DMS 273 (cell line): ENCODE results near the gene GSTA3.
"Not testable (repeated sequence)": the region's sequence is repeated elsewhere in the genome, so short reads cannot be mapped to it uniquely, and the experiment has no call there.

Source experiments
- DNase-seq: peaks from one replicate; lab custom pipeline; 2025; ENCODE audit not compliant: unreplicated experiment; lab: John Stamatoyannopoulos, UW

The GSTA3 gene

GRCh38 chr6:52914516-52914915 is 5.0 kb upstream of the GSTA3 start:
- DNase-seq: no peak

- no peak for DNase-seq
Measured at GRCh38 chr6:52910091-52910490, 593 bp upstream of the GSTA3 start.

- no peak for DNase-seq
Measured at GRCh38 chr6:52909131-52909530, 367 bp downstream of the GSTA3 start.

- DNase-seq: no peak
Measured at GRCh38 chr6:52908526-52908925, 972 bp downstream of the GSTA3 start.

- DNase-seq: peak; percentile 25
Measured at GRCh38 chr6:52904562-52905279, 4.8 kb downstream of the GSTA3 start.

GRCh38 chr6:52900536-52900935 is 9.0 kb downstream of the GSTA3 start:
- DNase-seq: no peak

- DNase-seq: not testable (repeated sequence)
Measured at GRCh38 chr6:52895790-52896189, 13.7 kb downstream of the GSTA3 start.

- DNase-seq: no peak
Measured at GRCh38 chr6:52894285-52894684, 15.2 kb downstream of the GSTA3 start.

- no peak for DNase-seq
Measured at GRCh38 chr6:52893803-52894202, 15.7 kb downstream of the GSTA3 start.

GRCh38 chr6:52893221-52893620 is 16.3 kb downstream of the GSTA3 start:
- DNase-seq: no peak

GRCh38 chr6:52890018-52890417 is 19.5 kb downstream of the GSTA3 start:
- no peak for DNase-seq

GRCh38 chr6:52887910-52888524 is 21.5 kb downstream of the GSTA3 start:
- DNase-seq: no peak

GRCh38 chr6:52881996-52882841 is 27.3 kb downstream of the GSTA3 start:
- peak; percentile 84 for DNase-seq

GRCh38 chr6:52881662-52881995 is 27.9 kb downstream of the GSTA3 start:
- DNase-seq: no peak

GRCh38 chr6:52877786-52878185 is 31.7 kb downstream of the GSTA3 start:
- DNase-seq: no peak

GRCh38 chr6:52877168-52877567 is 32.3 kb downstream of the GSTA3 start:
- DNase-seq: no peak

GRCh38 chr6:52876056-52876787 is 33.3 kb downstream of the GSTA3 start:
- DNase-seq: peak; percentile 10

- DNase-seq: no peak
Measured at GRCh38 chr6:52872031-52872430, 37.5 kb downstream of the GSTA3 start.

- no peak for DNase-seq
Measured at GRCh38 chr6:52871621-52872020, 37.9 kb downstream of the GSTA3 start.

GRCh38 chr6:52870335-52871091 is 39.0 kb downstream of the GSTA3 start:
- not testable (repeated sequence) for DNase-seq

GRCh38 chr6:52868899-52869298 is 40.6 kb downstream of the GSTA3 start:
- DNase-seq: not testable (repeated sequence)
